ENCODE data around the gene PNKD. TPM values are rescaled to one million over a fixed set of nuclear protein-coding genes. Genes with fewer than 3 reads are reported as not detected.

PNKD gene, protein sequence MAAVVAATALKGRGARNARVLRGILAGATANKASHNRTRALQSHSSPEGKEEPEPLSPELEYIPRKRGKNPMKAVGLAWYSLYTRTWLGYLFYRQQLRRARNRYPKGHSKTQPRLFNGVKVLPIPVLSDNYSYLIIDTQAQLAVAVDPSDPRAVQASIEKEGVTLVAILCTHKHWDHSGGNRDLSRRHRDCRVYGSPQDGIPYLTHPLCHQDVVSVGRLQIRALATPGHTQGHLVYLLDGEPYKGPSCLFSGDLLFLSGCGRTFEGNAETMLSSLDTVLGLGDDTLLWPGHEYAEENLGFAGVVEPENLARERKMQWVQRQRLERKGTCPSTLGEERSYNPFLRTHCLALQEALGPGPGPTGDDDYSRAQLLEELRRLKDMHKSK
- total RNA-seq: 40.0 and 53.2 TPM in 2 replicates

GRCh38 chr2:218269900-218270720 is at the start of gene PNKD, which contains the start of gene AAMP:
TSS of gene PNKD (plus strand) at chr2:218270519. CDS start at chr2:218270536, 17 bp downstream.
TSS of gene AAMP (minus strand) at chr2:218270137. CDS start at chr2:218270086, 51 bp downstream.

GRCh38 chr2:218260742-218261422 is 9.4 kb upstream of the PNKD start, which contains the start of gene GPBAR1:
TSS of gene GPBAR1 (plus strand) at chr2:218261015. CDS start at chr2:218262725, 1,710 bp downstream.

DNA sequence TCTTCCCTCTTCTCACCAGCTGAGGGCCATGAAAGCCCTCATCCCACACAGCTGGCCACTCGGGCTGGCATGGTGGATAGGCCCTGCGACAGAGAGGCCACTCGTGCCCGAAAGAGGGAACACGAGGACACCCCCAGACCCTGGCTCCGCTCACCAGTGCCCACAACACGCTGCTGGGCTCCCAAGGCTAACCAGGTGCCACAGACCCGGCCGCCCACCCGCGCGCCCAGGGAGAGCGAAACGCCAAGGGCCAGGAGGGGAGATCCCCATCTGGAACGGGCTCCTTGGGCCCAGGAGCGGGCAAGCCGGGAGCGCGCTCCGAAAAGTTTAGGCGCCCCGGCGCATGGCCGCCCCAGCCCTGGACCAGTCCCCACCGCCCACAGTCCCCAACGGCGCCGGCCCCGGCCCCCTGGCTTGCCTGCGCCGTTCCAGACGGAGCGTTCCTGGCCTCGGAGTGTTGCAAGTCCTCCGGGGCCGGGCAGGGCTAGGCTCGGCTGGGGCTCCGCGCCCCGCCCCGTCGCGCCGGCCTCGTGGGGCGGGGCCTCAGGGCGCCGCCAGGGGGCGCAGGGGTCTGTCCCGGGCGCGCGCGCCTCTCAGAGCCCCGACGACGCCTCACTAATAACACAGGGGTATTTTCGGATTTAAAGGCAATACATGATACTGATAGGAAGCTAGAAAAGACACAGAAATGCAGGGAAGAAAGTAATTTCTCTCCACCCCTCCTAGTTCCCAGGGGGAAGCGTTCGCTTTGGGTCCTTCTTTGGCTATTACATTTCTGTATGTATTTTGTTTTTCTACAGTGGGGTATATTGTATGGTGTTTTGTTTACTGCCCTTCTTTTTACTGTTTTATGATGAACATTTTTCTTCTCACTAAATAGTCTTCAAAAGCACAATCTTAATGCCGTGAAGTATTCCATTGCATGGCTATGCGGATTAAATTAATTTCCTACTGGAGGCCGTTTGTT is 22.0 kb downstream of the PNKD start, which contains the start of gene TMBIM1:
Gene TMBIM1 (minus strand): TSS at position 456 of the 967 bp plus-strand sequence. CDS start 10,362 bp downstream, outside the sequence.

GRCh38 chr2:218381916-218382366 is 111.6 kb downstream of the PNKD start, which contains the start of gene SLC11A1:
TSS of gene SLC11A1 (plus strand) at chr2:218382273. CDS start at chr2:218382369, 96 bp downstream.

Other genes with a start within 250 kb of the PNKD start
- not detected in 2 replicates for gene RUFY4, start 201.3 kb upstream of the PNKD start, total RNA-seq
- gene CXCR2, start 144.5 kb upstream of the PNKD start, total RNA-seq: not detected in 2 replicates
- not detected in 2 replicates for gene CXCR1, start 103.6 kb upstream of the PNKD start, total RNA-seq
- 599 and 620 TPM in 2 replicates for gene ARPC2, start 53.3 kb upstream of the PNKD start, total RNA-seq
- gene GPBAR1, start 9.5 kb upstream of the PNKD start, total RNA-seq: not detected in 2 replicates
- 122 and 127 TPM in 2 replicates for gene AAMP, start 382 bp upstream of the PNKD start, total RNA-seq
- 128 and 133 TPM in 2 replicates for gene TMBIM1, start 22.0 kb downstream of the PNKD start, total RNA-seq
- gene CATIP, start 86.3 kb downstream of the PNKD start, total RNA-seq: not detected in 2 replicates
- under 0.01 and 0.05 TPM in 2 replicates for gene SLC11A1, start 111.8 kb downstream of the PNKD start, total RNA-seq
- 58.6 and 66.5 TPM in 2 replicates for gene CTDSP1, start 129.3 kb downstream of the PNKD start, total RNA-seq
- gene VIL1, start 148.6 kb downstream of the PNKD start, total RNA-seq: not detected in 2 replicates